ENCODE results near the gene ZFAND2B. TPM values are rescaled to one million over a fixed set of nuclear protein-coding genes. Genes with fewer than 3 reads are reported as not detected.

The ZFAND2B gene
- total RNA-seq, result 29.7 and 31.6 TPM in 2 replicates

GRCh38 chr2:219206328-219207133, at the start of gene ZFAND2B:
TSS of gene ZFAND2B (plus strand) at chr2:219206782. CDS start at chr2:219206988, 206 bp downstream.
- peak within 1 kb of the TSS; percentile 82 for H3K4me3 ChIP-seq (ENCODE audit: low read depth, low read length)
- no peak for TF ChIP-seq CTCF (conservative IDR thresholded peaks at IDR 0.05; ENCODE audit: low read depth, low read length)
- DNase-seq (ENCODE audit: low read depth), result peak; percentile 27

- DNase-seq (ENCODE audit: low read depth), result no peak
- no peak for TF ChIP-seq CTCF (conservative IDR thresholded peaks at IDR 0.05; ENCODE audit: low read depth, low read length)
- H3K4me3 ChIP-seq (ENCODE audit: low read depth, low read length), result no peak overlapping the region
Measured at GRCh38 chr2:219157396-219157795, 49.2 kb upstream of the ZFAND2B start.

- no peak for TF ChIP-seq CTCF (conservative IDR thresholded peaks at IDR 0.05; ENCODE audit: low read depth, low read length)
- H3K4me3 ChIP-seq (ENCODE audit: low read depth, low read length), result no peak overlapping the region
- DNase-seq (ENCODE audit: low read depth), result no peak
Measured at GRCh38 chr2:219158025-219158424, 48.6 kb upstream of the ZFAND2B start.

GRCh38 chr2:219158586-219158985, 48.0 kb upstream of the ZFAND2B start:
- no peak overlapping the region for H3K4me3 ChIP-seq (ENCODE audit: low read depth, low read length)
- TF ChIP-seq CTCF (conservative IDR thresholded peaks at IDR 0.05; ENCODE audit: low read depth, low read length), result no peak
- DNase-seq (ENCODE audit: low read depth), result no peak

- TF ChIP-seq CTCF (conservative IDR thresholded peaks at IDR 0.05; ENCODE audit: low read depth, low read length), result no peak
- peak overlapping the region; percentile 77 for H3K4me3 ChIP-seq (ENCODE audit: low read depth, low read length)
- no peak for DNase-seq (ENCODE audit: low read depth)
Measured at GRCh38 chr2:219159771-219160185, 46.8 kb upstream of the ZFAND2B start.

- peak; percentile 93 for TF ChIP-seq CTCF (conservative IDR thresholded peaks at IDR 0.05; ENCODE audit: low read depth, low read length)
- H3K4me3 ChIP-seq (ENCODE audit: low read depth, low read length), result peak within 1 kb of the TSS; percentile 77
- DNase-seq (ENCODE audit: low read depth), result no peak
Measured at GRCh38 chr2:219160186-219161017, 46.2 kb upstream of the ZFAND2B start, which contains the start of gene NHEJ1. TSS of gene NHEJ1 (minus strand) at chr2:219160815. CDS start at chr2:219158362, 2,453 bp downstream.

Measured in epithelial cell of proximal tubule (primary cell).